ENCODE measurements around the gene CASD1.
A peak's percentile ranks its signal among the peaks of the same experiment; 100 is the strongest.

CASD1 gene

DNA sequence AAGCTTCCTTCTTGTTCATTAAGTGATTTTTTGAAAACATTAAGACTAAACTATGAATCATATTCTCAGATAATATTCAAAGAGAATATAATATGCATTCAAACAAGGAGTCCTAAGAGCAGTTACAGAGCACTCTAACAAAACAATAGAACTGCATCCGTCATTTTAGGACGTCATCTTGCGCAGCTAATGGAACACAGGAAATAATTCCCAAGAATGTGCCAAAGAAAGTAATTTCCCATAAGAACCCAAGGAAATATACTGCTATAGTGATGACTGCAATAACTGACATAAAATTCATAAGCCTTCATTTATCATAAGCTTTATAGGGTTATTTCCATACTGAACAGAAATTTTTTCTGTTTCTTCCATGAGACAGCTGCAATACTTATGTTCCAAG is 28.3 kb upstream of the CASD1 start:
- DNase-seq (ENCODE audit: low spot score): no peak
- TF ChIP-seq, protein P1, sequence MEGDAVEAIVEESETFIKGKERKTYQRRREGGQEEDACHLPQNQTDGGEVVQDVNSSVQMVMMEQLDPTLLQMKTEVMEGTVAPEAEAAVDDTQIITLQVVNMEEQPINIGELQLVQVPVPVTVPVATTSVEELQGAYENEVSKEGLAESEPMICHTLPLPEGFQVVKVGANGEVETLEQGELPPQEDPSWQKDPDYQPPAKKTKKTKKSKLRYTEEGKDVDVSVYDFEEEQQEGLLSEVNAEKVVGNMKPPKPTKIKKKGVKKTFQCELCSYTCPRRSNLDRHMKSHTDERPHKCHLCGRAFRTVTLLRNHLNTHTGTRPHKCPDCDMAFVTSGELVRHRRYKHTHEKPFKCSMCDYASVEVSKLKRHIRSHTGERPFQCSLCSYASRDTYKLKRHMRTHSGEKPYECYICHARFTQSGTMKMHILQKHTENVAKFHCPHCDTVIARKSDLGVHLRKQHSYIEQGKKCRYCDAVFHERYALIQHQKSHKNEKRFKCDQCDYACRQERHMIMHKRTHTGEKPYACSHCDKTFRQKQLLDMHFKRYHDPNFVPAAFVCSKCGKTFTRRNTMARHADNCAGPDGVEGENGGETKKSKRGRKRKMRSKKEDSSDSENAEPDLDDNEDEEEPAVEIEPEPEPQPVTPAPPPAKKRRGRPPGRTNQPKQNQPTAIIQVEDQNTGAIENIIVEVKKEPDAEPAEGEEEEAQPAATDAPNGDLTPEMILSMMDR (IDR thresholded peaks at IDR 0.05; ENCODE audit: extremely low read depth, missing control alignments): no peak

GRCh38 chr7:94482796-94483195 is 26.8 kb upstream of the CASD1 start:
- TF ChIP-seq, protein P1 (IDR thresholded peaks at IDR 0.05; ENCODE audit: extremely low read depth, missing control alignments): no peak
- DNase-seq (ENCODE audit: low spot score): no peak

GRCh38 chr7:94483843-94484242 is 25.8 kb upstream of the CASD1 start:
- TF ChIP-seq, protein P1 (IDR thresholded peaks at IDR 0.05; ENCODE audit: extremely low read depth, missing control alignments): no peak
- DNase-seq (ENCODE audit: low spot score): no peak

- DNase-seq (ENCODE audit: low spot score): no peak
- TF ChIP-seq, protein P1 (IDR thresholded peaks at IDR 0.05; ENCODE audit: extremely low read depth, missing control alignments): no peak
These were observed 23.4 kb upstream of the CASD1 start for GRCh38 chr7:94486216-94486615.

GRCh38 chr7:94491410-94491809 is 18.2 kb upstream of the CASD1 start:
- no peak for DNase-seq (ENCODE audit: low spot score)
- TF ChIP-seq, protein P1 (IDR thresholded peaks at IDR 0.05; ENCODE audit: extremely low read depth, missing control alignments): no peak

- TF ChIP-seq, protein P1 (IDR thresholded peaks at IDR 0.05; ENCODE audit: extremely low read depth, missing control alignments): no peak
- DNase-seq (ENCODE audit: low spot score): peak; percentile 49
These were observed 17.0 kb upstream of the CASD1 start for GRCh38 chr7:94492601-94493000.

GRCh38 chr7:94497874-94498670 is 11.5 kb upstream of the CASD1 start:
- DNase-seq (ENCODE audit: low spot score): no peak
- TF ChIP-seq, protein P1 (IDR thresholded peaks at IDR 0.05; ENCODE audit: extremely low read depth, missing control alignments): no peak
